ENCODE measurements around the gene SLCO4A1. TPM values are rescaled to one million over a fixed set of nuclear protein-coding genes. Genes with fewer than 3 reads are reported as not detected.

The SLCO4A1 gene
- total RNA-seq, 1 donor from 2014 or later = 38.6 TPM

DNA sequence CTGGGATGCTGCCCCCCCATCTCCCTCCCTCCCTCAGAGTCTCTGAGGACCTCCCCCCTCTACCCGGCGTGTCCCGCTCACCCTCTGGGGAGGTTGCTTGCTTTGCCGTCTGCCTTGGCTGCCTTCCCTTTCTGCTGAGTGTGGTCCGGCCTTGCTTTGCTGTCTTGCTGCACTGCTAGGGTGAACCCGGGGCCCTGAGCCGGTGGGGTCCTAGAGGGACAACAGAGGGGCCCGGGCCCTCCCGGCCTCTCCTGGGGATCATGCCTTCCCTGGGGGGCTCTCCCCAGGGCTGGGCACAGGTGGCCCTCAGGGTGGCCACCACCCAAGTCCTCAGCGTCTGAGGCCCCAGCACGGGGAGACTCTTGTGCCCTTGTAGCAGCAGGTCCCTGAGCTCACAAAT is 19.3 kb downstream of the SLCO4A1 start:
- Histone ChIP-seq H3K36me3 (ENCODE audit: control insufficient read depth, insufficient read depth, low read length) (no peaks in the 10 kb centered on the region), H3K27me3 (ENCODE audit: control insufficient read depth, insufficient read depth, low read length) (no peaks in the 10 kb centered on the region), H3K4me3 (ENCODE audit: low read depth, low read length) (no peak overlapping the region)
- TF ChIP-seq, protein P1, sequence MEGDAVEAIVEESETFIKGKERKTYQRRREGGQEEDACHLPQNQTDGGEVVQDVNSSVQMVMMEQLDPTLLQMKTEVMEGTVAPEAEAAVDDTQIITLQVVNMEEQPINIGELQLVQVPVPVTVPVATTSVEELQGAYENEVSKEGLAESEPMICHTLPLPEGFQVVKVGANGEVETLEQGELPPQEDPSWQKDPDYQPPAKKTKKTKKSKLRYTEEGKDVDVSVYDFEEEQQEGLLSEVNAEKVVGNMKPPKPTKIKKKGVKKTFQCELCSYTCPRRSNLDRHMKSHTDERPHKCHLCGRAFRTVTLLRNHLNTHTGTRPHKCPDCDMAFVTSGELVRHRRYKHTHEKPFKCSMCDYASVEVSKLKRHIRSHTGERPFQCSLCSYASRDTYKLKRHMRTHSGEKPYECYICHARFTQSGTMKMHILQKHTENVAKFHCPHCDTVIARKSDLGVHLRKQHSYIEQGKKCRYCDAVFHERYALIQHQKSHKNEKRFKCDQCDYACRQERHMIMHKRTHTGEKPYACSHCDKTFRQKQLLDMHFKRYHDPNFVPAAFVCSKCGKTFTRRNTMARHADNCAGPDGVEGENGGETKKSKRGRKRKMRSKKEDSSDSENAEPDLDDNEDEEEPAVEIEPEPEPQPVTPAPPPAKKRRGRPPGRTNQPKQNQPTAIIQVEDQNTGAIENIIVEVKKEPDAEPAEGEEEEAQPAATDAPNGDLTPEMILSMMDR (IDR thresholded peaks at IDR 0.05; ENCODE audit: insufficient read depth, low read length, poor library complexity, severe bottlenecking) = no peak
- DNase-seq (ENCODE audit: low read depth) = no peak

DNA sequence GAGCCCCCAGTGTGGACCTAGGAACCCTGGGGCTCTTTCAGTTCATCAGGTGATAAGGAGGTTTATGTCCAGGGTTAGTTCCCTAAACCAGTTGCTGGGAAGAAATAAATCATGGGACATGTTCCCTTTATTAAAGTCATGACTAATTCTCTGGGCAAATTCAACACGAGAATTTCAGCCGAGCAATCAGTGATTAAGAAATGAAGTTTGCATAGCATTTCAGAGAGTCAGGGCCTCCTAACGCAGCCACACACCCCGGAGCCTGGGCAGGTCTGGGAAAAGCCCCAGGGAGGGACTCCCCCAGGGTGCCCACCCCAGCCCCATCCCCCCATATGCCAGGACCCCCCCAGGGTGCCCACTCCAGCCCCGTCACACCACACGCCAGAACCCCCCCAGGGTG is 20.1 kb downstream of the SLCO4A1 start:
- TF ChIP-seq, protein P1 (IDR thresholded peaks at IDR 0.05; ENCODE audit: insufficient read depth, low read length, poor library complexity, severe bottlenecking) = no peak
- H3K27me3 ChIP-seq (ENCODE audit: control insufficient read depth, insufficient read depth, low read length) = no peaks in the 10 kb centered on the region
- no peak for DNase-seq (ENCODE audit: low read depth)
- no peak overlapping the region for H3K4me3 ChIP-seq (ENCODE audit: low read depth, low read length)
- H3K36me3 ChIP-seq (ENCODE audit: control insufficient read depth, insufficient read depth, low read length) = no peaks in the 10 kb centered on the region

DNA sequence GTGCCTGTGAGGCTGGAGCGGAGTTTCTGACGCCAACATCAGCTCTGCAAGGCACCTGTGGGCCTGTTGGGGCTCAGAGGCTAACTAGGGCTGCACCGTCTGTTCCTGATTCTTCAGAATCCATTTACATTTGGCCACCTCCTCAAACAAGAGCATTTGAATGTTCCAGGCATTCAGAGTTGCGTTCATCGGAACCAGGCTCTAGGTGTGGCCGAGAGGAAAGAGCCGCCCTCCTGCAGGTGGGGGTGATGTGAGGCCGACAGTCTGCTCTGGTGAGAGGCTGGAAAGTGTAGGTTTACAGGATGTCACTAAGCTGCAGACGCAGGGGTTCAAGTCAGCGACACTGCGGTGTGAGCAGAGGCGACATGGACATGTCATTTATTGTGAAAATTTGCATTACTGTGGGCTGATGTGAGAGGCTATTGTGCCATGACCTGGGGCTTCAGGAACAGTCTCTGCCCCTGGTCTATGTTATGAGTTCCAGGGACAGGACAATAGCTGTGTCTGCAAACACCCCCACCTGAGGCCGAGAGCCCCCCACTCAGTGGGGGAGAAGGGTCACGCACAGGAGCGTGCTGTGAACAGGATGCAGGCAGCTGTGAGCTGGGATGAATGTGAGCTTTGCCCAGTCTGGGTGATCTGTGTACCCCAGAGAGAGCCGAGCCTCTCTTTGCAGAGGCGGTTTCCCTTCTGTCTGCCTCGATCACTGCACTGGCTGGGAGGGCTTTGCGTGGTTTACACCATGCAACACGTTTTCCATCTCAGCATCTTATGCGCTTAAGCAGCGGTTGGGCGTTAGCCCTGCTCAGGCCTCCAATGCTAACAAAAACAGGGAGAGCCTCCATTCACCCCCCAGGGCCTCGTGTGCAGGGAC is 21.1 kb downstream of the SLCO4A1 start:
- Histone ChIP-seq H3K36me3 (ENCODE audit: control insufficient read depth, insufficient read depth, low read length) (no peaks in the 10 kb centered on the region), H3K27me3 (ENCODE audit: control insufficient read depth, insufficient read depth, low read length) (no peaks in the 10 kb centered on the region), H3K4me3 (ENCODE audit: low read depth, low read length) (no peak overlapping the region)
- DNase-seq (ENCODE audit: low read depth) = no peak
- TF ChIP-seq, protein P1 (IDR thresholded peaks at IDR 0.05; ENCODE audit: insufficient read depth, low read length, poor library complexity, severe bottlenecking) = no peak

DNA sequence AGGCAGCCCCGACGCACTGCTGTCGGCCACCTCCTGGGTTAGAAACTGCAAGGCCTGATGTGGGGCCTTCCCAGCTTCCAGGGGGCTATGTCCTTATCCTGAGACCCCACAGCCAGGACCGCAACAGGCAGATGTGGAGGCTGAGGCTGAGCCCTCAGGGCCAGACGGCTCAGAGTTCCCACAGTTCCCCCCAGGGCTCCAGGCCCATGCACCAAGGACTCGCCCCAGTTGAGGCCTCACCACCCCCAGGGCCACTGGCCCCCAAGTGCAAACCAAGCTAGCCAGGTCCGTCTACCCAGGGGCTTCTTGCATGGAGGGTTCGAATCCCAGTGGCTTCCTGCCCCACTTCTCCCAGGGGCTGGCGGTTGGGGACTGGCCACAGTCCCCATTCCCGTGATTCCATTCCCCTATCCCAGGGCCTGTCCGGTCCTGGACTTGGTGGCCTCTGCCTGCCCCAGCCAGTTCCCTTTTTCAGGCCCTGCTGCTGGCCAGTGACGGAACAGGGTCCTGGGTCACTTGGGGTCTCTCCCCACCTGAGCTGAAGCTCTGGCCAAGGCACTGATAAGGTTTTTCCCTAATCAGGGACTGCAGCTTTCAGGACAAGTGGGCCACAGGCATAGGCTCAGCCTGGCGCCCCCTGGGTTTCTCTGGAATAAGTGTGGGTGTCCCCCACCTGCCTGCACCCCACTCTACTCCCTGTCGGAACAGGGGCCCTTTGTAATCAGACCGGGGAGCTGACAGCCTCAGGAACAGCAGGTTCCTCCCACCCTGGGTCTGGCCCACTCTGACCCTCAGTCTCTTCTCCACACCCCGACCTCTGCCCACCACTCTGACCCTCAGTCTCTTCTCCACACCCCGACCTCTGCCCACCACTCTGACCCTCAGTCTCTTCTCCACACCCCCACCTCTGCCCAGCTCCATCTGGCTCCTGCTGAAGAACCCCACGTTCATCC is 22.0 kb downstream of the SLCO4A1 start:
- Histone ChIP-seq H3K36me3 (ENCODE audit: control insufficient read depth, insufficient read depth, low read length) (no peaks in the 10 kb centered on the region), H3K27me3 (ENCODE audit: control insufficient read depth, insufficient read depth, low read length) (no peaks in the 10 kb centered on the region), H3K4me3 (ENCODE audit: low read depth, low read length) (no peak overlapping the region)
- no peak for DNase-seq (ENCODE audit: low read depth)
- TF ChIP-seq, protein P1 (IDR thresholded peaks at IDR 0.05; ENCODE audit: insufficient read depth, low read length, poor library complexity, severe bottlenecking) = no peak

DNA sequence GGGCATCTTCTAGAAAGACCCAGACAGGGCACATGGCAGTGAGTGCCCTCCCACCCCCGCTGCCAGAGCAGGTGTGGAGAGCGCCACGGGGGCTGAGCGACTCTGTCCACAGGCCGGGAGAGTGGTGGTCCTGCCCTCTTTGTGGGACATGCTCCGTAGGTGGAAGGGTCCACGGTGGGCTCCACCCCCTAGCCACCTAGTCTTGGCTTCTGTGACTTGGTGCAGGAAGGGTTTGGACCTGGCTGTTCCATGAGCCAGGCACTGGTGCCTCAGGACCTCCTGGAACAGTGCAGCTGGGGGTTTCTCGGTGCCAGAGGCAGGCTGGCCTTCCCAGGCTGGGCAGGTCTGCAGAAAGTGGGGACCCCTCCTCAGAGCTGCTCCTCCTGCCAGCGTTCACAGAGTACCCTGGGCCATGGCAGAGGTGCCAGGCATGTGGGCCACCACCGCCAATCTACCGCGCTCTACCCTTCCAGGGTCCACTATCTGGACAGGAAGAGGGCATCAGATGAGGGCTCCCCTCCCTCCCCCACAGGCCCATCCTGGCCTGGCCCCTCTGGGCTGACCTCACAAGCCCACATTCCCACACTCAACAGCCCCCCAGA is 23.0 kb downstream of the SLCO4A1 start:
- H3K27me3 ChIP-seq (ENCODE audit: control insufficient read depth, insufficient read depth, low read length) = no peaks in the 10 kb centered on the region
- no peaks in the 10 kb centered on the region for H3K36me3 ChIP-seq (ENCODE audit: control insufficient read depth, insufficient read depth, low read length)
- TF ChIP-seq, protein P1 (IDR thresholded peaks at IDR 0.05; ENCODE audit: insufficient read depth, low read length, poor library complexity, severe bottlenecking) = no peak

More for the DNA sequence above, 23.0 kb downstream of the SLCO4A1 start:
- DNase-seq (ENCODE audit: low read depth) = no peak
- no peak overlapping the region for H3K4me3 ChIP-seq (ENCODE audit: low read depth, low read length)

Data from kidney epithelial cell (primary cell).